H9 (cell line): ENCODE data around the gene CATSPER1. TPM values are rescaled to one million over a fixed set of nuclear protein-coding genes. Genes with fewer than 3 reads are reported as not detected.

Experiments used
- DNase-seq: peaks from one replicate; pipeline ENCODE4 v3.0.0-alpha.2; 2017
- H2AFZ ChIP-seq: one replicate; pipeline ENCODE4 v1.6.1; 2013; ENCODE audit warnings: mild to moderate bottlenecking, low read length, control low read depth, moderate library complexity
- H2AK5ac ChIP-seq: 2 replicates; pipeline ENCODE4 v1.6.1; 2013; ENCODE audit warnings: low read length, control low read depth, mixed read lengths; ENCODE audit not compliant: insufficient read length
- H2BK120ac ChIP-seq: one replicate; pipeline ENCODE4 v1.6.1; 2013; ENCODE audit warnings: low read depth, mild to moderate bottlenecking, low read length, control low read depth, inconsistent platforms; ENCODE audit not compliant: poor library complexity, severe bottlenecking
- H2BK12ac ChIP-seq: 2 replicates; pipeline ENCODE4 v1.6.1; 2013; ENCODE audit warnings: low read length, control low read depth, mixed read lengths, low read depth; ENCODE audit not compliant: insufficient read length
- H2BK15ac ChIP-seq: 2 replicates; pipeline ENCODE4 v1.6.1; 2013; ENCODE audit warnings: low read depth, low read length, control low read depth
- H2BK20ac ChIP-seq: one replicate; pipeline ENCODE4 v1.6.1; 2013; ENCODE audit warnings: low read depth, mild to moderate bottlenecking, low read length, control low read depth, inconsistent platforms; ENCODE audit not compliant: poor library complexity, severe bottlenecking
- H2BK5ac ChIP-seq: 2 replicates; pipeline ENCODE4 v1.6.1; 2013; ENCODE audit warnings: low read length, control low read depth, mixed read lengths; ENCODE audit not compliant: insufficient read length
- H3K14ac ChIP-seq: 2 replicates; pipeline ENCODE4 v1.6.1; 2013; ENCODE audit warnings: low read length, control low read depth; ENCODE audit not compliant: insufficient read depth
- H3K18ac ChIP-seq: 2 replicates; pipeline ENCODE4 v1.6.1; 2013; ENCODE audit warnings: low read depth, mild to moderate bottlenecking, mixed read lengths, low read length, control low read depth; ENCODE audit not compliant: insufficient read length
- H3K23ac ChIP-seq: 2 replicates; pipeline ENCODE4 v1.6.1; 2013; ENCODE audit warnings: low read length, control low read depth, mixed read lengths, low read depth; ENCODE audit not compliant: insufficient read length
- H3K23me2 ChIP-seq: 2 replicates; pipeline ENCODE4 v1.6.1; 2013; ENCODE audit warnings: low read depth, mild to moderate bottlenecking, mixed read lengths, low read length, control low read depth; ENCODE audit not compliant: insufficient read length, poor library complexity, severe bottlenecking
- H3K27ac ChIP-seq: 2 replicates; pipeline ENCODE4 v1.5.1; 2013; ENCODE audit warnings: low read length, control low read depth, mixed read lengths, low read depth; ENCODE audit not compliant: insufficient read length
- H3K27me3 ChIP-seq: 2 replicates; pipeline ENCODE4 v1.6.1; 2013; ENCODE audit warnings: low read length, control low read depth, inconsistent platforms; ENCODE audit not compliant: insufficient read depth
- H3K4ac ChIP-seq: 2 replicates; pipeline ENCODE4 v1.6.1; 2013; ENCODE audit warnings: low read depth, mild to moderate bottlenecking, control low read depth, inconsistent platforms, low read length, moderate library complexity
- H3K4me1 ChIP-seq: 2 replicates; pipeline ENCODE4 v1.6.1; 2013; ENCODE audit warnings: low read length, control low read depth, inconsistent platforms; ENCODE audit not compliant: insufficient read depth
- H3K4me2 ChIP-seq: 2 replicates; pipeline ENCODE4 v1.6.1; 2013; ENCODE audit warnings: low read length, control low read depth, mixed read lengths; ENCODE audit not compliant: insufficient read length, insufficient read depth
- H3K56ac ChIP-seq: 2 replicates; pipeline ENCODE4 v1.6.1; 2013; ENCODE audit warnings: low read depth, mild to moderate bottlenecking, mixed read lengths, low read length, control low read depth; ENCODE audit not compliant: insufficient read length
- H3K79me1 ChIP-seq: 2 replicates; pipeline ENCODE4 v1.6.1; 2013; ENCODE audit warnings: low read depth, mild to moderate bottlenecking, moderate library complexity, low read length, control low read depth, inconsistent platforms; ENCODE audit not compliant: insufficient read depth, poor library complexity, severe bottlenecking
- H3K79me2 ChIP-seq: 2 replicates; pipeline ENCODE4 v1.6.1; 2013; ENCODE audit warnings: low read length, control low read depth, inconsistent platforms; ENCODE audit not compliant: insufficient read depth
- H3K9ac ChIP-seq: 2 replicates; pipeline ENCODE4 v1.6.1; 2013; ENCODE audit warnings: low read length, control low read depth, mixed read lengths; ENCODE audit not compliant: insufficient read length; ENCODE audit errors: extremely low read depth
- H3K9me3 ChIP-seq: one replicate; pipeline ENCODE4 v1.6.1; 2013; ENCODE audit warnings: low read depth, low read length, inconsistent platforms; ENCODE audit not compliant: control insufficient read depth
- H3T11ph ChIP-seq: one replicate; pipeline ENCODE4 v1.6.1; 2013; ENCODE audit warnings: mild to moderate bottlenecking, low read length, control low read depth, inconsistent platforms
- H4K20me1 ChIP-seq: one replicate; pipeline ENCODE4 v1.6.1; 2013; ENCODE audit not compliant: control insufficient read depth, insufficient read length, insufficient read depth
- H4K5ac ChIP-seq: 2 replicates; pipeline ENCODE4 v1.6.1; 2013; ENCODE audit warnings: low read depth, mild to moderate bottlenecking, mixed read lengths, low read length, control low read depth; ENCODE audit not compliant: insufficient read length
- H4K8ac ChIP-seq: replicated peaks from 2 replicates; pipeline ENCODE4 v1.6.1; 2013; ENCODE audit warnings: low read length, control low read depth, mixed read lengths, low read depth; ENCODE audit not compliant: insufficient read length
- H4K91ac ChIP-seq: 2 replicates; pipeline ENCODE4 v1.6.1; 2013; ENCODE audit warnings: low read depth, mild to moderate bottlenecking, moderate library complexity, mixed read lengths, low read length, control low read depth; ENCODE audit not compliant: insufficient read length
- H3K27ac Mint-ChIP-seq, 3 experiments: 2 replicates in 2 of 3; 3 replicates in 1 of 3; pipeline ENCODE4 v1.8.0; 2020 to 2021; ENCODE audit warnings: mixed read lengths in 3 of 3, mild to moderate bottlenecking in 1 of 3, moderate library complexity in 1 of 3
- H3K27me3 Mint-ChIP-seq: 2 replicates; pipeline ENCODE4 v1.8.0; 2021; ENCODE audit warnings: low read depth, mild to moderate bottlenecking, moderate library complexity, mixed read lengths
- H3K36me3 Mint-ChIP-seq, 3 experiments: 2 replicates in 2 of 3; 3 replicates in 1 of 3; pipeline ENCODE4 v1.8.0; 2020 to 2021; ENCODE audit warnings: low read depth in 3 of 3, mixed read lengths in 3 of 3; ENCODE audit not compliant: insufficient read depth in 1 of 3
- H3K4me1 Mint-ChIP-seq, 2 experiments: 2 replicates each; pipeline ENCODE4 v1.8.0; 2020; ENCODE audit warnings: mixed read lengths in 2 of 2
- H3K4me3 Mint-ChIP-seq, 2 experiments: 2 replicates in 1 of 2; 3 replicates in 1 of 2; pipeline ENCODE4 v1.8.0; 2020 to 2021; ENCODE audit warnings: mild to moderate bottlenecking in 2 of 2, mixed read lengths in 2 of 2, moderate library complexity in 1 of 2
- H3K9me3 Mint-ChIP-seq, 2 experiments: 2 replicates in 1 of 2; 3 replicates in 1 of 2; pipeline ENCODE4 v1.8.0; 2020; ENCODE audit warnings: mild to moderate bottlenecking in 2 of 2, mixed read lengths in 2 of 2, moderate library complexity in 1 of 2
- CTCF ChIP-seq: fragments of 200-600 bp; sonication (generic); conservative IDR thresholded peaks from 3 replicates; pipeline ENCODE4 v1.8.0; 2021; ENCODE audit warnings: antibody characterized with exemption, mild to moderate bottlenecking
- WGBS: extraction: QIAGEN DNeasy Blood & Tissue Kit; methylation state at CpG from one replicate; pipeline ENCODE4 v1.1.7; 2013; ENCODE audit warnings: missing lambda C conversion rate, low lambda C conversion rate, mixed read lengths; ENCODE audit not compliant: insufficient read length; ENCODE audit errors: extremely low coverage; 5-methylcytosine and 5-hydroxymethylcytosine counted together
- total RNA-seq: library from RNA; stranded (reverse); gene quantifications from 2 replicates; pipeline ENCODE4 v1.2.1, GENCODE V29; 2021

CATSPER1 gene
- total RNA-seq, 1 experiment from 2014 or later: not detected

- no peak overlapping the region for H3K9ac ChIP-seq
- H2AFZ ChIP-seq: no peak overlapping the region
- no peaks in the 10 kb centered on the region for H4K20me1 ChIP-seq
Measured at GRCh38 chr11:66015936-66016792, 10.1 kb downstream of the CATSPER1 start.

More at GRCh38 chr11:66015936-66016792, 10.1 kb downstream of the CATSPER1 start:
- Histone ChIP-seq H3K4me2 (no peak overlapping the region), H3K23me2 (peaks cover 8% of the 10 kb centered on the region), H3K4ac (no peak overlapping the region), H2BK120ac (no peak overlapping the region), H3K79me2 (no peaks in the 10 kb centered on the region), H2BK20ac (no peak overlapping the region), H3K27me3 (peaks cover 4% of the 10 kb centered on the region; the same call in 1 of the 2 replicates), H3K23ac (no peak overlapping the region), H4K8ac (no peak overlapping the region), H3K79me1 (no peaks in the 10 kb centered on the region), H2BK15ac (no peak overlapping the region), H3T11ph (no peak overlapping the region), H3K9me3 (no peaks in the 10 kb centered on the region), H3K4me1 (no peaks in the 10 kb centered on the region), H2AK5ac (no peak overlapping the region), H3K14ac (no peak overlapping the region; the same call in 1 of the 2 replicates), H3K18ac (no peak overlapping the region), H3K27ac (no peak overlapping the region), H2BK12ac (no peak overlapping the region), H4K91ac (no peak overlapping the region), H2BK5ac (no peak overlapping the region), H4K5ac (no peak overlapping the region), H3K56ac (no peak overlapping the region)
- no peak for TF ChIP-seq CTCF
- Mint-ChIP-seq H3K36me3 (no peaks in the 10 kb centered on the region; a peak in 1 of 7 replicates), H3K27ac (peak overlapping the region in 1 of 3 experiments; percentile 74; a peak in 2 of 7 replicates), H3K4me3 (no peak overlapping the region), H3K4me1 (peaks cover 0 to 2% of the 10 kb centered on the region in 2 experiments; a peak in 1 of 4 replicates), H3K27me3 (peaks cover 5% of the 10 kb centered on the region), H3K9me3 (no peaks in the 10 kb centered on the region)
- no CpG with 5 or more reads among the region's 18 CpGs for WGBS
- DNase-seq: no peak
